ENCODE results near the gene CERS6.

DNA sequence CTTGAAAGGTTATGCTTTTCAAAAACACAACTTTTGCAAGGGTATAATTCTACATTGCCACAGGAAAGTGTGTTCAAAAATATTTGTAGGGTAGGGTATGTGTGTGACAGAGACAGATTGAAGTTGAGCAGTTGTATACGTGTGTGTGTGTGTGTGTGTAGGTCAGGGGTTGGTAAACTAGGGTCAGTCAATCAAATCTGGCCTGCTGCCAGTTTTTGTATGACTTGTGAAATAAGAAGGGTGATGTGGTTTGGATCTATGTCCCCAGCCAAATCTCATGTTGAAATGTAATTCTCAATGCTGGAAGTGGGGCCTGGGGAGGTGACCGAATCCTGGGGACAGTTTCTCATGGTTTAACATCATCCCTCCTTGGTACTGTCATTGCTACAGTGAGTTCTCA lies 148.2 kb downstream of the CERS6 start:
- TF ChIP-seq, protein P1, sequence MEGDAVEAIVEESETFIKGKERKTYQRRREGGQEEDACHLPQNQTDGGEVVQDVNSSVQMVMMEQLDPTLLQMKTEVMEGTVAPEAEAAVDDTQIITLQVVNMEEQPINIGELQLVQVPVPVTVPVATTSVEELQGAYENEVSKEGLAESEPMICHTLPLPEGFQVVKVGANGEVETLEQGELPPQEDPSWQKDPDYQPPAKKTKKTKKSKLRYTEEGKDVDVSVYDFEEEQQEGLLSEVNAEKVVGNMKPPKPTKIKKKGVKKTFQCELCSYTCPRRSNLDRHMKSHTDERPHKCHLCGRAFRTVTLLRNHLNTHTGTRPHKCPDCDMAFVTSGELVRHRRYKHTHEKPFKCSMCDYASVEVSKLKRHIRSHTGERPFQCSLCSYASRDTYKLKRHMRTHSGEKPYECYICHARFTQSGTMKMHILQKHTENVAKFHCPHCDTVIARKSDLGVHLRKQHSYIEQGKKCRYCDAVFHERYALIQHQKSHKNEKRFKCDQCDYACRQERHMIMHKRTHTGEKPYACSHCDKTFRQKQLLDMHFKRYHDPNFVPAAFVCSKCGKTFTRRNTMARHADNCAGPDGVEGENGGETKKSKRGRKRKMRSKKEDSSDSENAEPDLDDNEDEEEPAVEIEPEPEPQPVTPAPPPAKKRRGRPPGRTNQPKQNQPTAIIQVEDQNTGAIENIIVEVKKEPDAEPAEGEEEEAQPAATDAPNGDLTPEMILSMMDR (optimal IDR thresholded peaks at IDR 0.05 in 1 of 3, IDR thresholded peaks at IDR 0.05 in 1 of 3, conservative IDR thresholded peaks at IDR 0.05 in 1 of 3; ENCODE audit: extremely low read depth in 1 of 3, insufficient read depth in 2 of 3, low read length in 3 of 3): no peak
- no peak for TF ChIP-seq EZH2 (IDR thresholded peaks at IDR 0.05; ENCODE audit: low read length)
